ENCODE measurements around the gene DCAF5.

The DCAF5 gene

DNA sequence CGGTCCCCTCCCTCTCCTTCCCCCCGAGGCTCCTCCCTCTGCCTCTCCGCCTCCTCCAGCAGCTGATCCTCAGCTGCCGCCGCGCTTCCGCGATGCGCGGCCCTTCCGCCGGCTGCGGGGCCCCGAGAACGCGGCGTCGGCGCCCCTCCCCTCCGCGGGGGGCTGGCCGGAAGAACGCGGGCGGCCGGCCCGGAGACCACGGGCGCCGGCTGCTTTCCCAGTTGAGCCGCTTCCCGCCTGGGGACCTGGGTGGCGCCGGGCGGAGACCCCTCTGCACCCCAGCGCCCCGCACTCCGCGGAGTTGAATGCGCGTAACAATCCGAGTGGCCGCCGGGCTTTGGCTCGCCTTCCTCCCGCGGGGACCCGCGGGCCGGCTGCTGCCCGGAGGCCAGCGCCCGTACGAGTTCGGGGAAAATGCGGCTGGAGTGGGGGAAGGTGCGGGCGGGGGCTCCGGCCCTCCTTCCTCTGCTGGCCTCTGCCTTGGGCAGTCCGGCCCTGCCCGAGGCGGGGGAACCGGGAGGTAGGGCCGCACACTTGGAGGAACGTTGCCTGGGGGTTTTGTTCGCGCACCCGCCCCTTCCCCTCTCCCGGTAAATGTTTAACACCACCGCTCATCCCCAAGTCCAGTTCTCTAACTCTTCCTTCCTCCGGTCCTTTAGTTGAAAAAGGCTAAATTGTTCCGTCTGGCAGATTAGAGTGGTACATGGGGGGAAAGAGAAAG, 393 bp upstream of the DCAF5 start:
- TF ChIP-seq GATA2 (IDR thresholded peaks at IDR 0.05; ENCODE audit: low read depth, low read length) (0 out of 2 replicates have a peak, but pooled peaks have one; percentile 15), GATA3 (IDR thresholded peaks at IDR 0.05; ENCODE audit: low read depth, low read length) (no peak)

DNA sequence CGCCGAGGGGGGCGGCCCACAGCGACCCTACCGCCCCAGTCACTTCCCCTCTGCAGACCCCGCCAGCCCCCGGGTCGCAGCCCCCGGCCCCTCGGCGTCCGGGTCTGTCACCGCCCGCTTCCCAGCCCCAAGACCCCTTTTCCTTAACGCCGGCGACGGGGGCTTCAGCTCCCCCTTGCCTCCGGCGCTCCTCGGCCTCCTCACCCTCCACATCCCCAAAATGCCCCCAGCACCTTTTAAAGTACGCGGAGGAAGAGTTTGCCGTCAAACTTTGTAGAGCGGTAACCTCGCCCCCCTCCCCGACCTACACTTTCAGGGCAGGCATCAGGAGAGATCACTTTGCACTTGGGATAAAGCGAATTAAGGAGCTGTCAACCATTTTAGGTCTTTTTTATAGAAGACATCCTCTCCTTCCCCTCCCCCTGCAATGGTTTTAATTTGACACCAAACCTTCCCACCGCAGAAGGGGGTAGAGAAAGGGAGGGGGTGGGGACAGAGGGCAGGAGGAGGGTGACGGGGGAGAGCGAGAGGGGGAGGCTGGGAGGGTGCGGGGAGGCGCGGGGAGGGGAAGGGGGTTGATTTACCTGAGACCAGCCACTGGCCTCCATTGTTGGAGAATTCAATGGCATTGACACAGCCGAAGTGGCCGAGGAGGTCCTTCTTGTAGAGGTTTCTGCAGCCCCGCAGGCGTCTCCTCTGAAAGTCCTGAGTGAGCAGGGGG, 578 bp downstream of the DCAF5 start:
- TF ChIP-seq GATA3 (IDR thresholded peaks at IDR 0.05; ENCODE audit: low read depth, low read length) = no peak
- TF ChIP-seq GATA2 (IDR thresholded peaks at IDR 0.05; ENCODE audit: low read depth, low read length) = no peak

DNA sequence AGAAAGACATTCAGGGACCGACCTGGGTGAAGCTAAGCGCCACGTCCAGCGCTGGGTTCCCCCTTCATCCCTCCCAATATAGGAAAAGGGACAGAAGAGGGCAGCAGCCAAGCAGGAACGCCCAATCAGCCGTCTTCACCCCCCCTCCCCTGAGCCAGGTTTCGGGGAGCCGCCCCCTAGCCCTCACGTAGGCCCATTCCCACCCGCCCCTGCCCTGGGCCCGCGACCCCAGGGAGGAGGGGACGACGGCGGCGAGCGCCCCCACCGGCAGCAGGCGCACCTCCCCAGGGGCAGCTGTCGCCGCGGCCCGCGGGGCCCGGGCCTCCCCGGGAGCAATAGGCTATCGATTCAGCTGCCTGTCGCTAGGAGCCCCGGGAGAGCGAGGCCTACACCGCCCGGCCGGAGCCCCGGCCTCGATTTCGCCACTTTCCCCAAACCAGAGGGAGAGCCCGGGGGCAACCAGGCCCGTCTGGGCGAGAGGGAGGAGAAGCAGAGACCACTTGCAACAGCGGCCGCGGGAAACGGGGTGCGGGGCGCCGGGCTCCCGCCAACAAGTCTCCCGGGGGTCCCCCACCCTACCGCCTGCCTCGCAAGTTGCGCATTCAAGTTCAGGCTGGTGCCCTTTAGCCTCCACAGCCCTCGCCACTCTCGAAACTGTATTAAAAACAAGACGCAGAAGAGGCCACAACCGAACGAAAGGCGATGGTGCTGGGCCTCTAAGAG, 1.3 kb downstream of the DCAF5 start:
- no peak for TF ChIP-seq GATA3 (IDR thresholded peaks at IDR 0.05; ENCODE audit: low read depth, low read length)
- TF ChIP-seq GATA2 (IDR thresholded peaks at IDR 0.05; ENCODE audit: low read depth, low read length) = no peak

DNA sequence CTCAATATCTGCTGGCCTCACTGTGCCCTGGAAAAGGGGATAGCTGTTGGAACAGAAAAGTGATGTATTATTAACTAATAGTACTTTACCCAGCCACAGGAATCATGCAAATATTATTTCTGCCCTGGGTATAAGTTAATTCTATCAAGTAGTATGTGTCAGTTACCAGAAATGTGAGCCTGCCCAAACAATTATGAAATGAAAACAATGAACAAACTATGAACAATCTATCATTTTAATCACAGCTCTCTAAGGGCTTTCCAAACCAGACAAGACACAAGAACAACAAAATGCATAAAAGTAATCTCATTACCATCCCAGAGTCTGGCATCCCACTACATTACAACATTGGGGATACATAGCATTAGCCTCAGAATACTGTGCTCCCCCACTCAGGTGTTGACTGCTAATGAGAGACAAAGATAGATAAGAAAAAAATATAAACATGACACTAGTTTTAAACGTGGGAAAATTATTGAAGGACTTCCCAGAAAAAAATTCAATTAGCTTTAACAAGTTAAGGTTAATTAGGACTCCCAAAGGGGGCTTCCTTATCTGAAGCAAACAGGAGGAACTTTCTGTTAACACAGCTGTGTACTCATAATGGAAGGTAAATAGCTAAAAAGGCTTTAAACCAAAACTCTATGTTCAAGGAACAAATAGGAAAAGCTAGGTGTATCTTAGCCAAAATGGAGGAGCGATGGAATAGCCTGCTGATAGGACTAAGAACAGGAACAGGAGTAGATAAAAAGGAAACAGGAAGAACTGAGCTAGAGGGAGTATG, 3.3 kb downstream of the DCAF5 start:
- no peak for TF ChIP-seq GATA2 (IDR thresholded peaks at IDR 0.05; ENCODE audit: low read depth, low read length)
- TF ChIP-seq GATA3 (IDR thresholded peaks at IDR 0.05; ENCODE audit: low read depth, low read length) = no peak

DNA sequence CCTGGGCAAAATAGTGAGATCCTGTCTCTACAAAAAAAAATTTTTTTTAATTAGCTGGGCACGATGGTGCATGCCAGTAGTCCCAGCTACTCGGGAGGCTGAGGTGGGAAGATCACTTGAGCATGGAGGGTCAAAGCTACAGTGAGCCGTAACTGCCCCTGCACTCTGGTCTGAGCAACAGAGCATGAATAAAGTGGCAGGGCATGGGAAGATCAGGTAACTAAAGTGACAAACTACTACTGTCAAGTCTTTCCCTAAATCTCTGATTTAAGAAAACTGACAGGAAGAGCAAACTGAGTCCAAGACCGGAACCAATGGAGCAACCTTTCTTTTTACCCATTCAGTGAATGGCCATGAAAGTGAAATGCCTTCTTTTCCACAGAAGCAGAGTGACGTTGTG, 10.8 kb downstream of the DCAF5 start:
- no peak for TF ChIP-seq GATA2 (IDR thresholded peaks at IDR 0.05; ENCODE audit: low read depth, low read length)
- no peak for TF ChIP-seq GATA3 (IDR thresholded peaks at IDR 0.05; ENCODE audit: low read depth, low read length)

DNA sequence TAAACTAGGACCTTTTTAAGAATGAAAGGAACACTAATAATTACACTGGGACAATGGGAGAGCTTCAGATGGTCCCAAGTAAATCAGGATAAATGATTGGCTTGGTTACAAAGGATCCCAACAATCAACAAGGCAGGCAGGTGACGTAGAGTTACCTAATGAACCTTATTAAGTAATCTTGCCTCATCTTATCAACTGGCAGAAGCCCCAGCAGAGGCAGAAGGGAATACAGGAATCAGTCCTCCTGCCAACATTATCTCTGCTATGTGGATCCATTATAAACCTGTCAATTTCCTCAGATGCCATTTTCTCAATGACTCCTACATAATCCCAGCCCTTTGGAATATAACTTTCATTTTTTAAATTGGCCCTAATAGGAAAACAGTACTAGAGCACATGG, 11.4 kb downstream of the DCAF5 start:
- no peak for TF ChIP-seq GATA2 (IDR thresholded peaks at IDR 0.05; ENCODE audit: low read depth, low read length)
- no peak for TF ChIP-seq GATA3 (IDR thresholded peaks at IDR 0.05; ENCODE audit: low read depth, low read length)

DNA sequence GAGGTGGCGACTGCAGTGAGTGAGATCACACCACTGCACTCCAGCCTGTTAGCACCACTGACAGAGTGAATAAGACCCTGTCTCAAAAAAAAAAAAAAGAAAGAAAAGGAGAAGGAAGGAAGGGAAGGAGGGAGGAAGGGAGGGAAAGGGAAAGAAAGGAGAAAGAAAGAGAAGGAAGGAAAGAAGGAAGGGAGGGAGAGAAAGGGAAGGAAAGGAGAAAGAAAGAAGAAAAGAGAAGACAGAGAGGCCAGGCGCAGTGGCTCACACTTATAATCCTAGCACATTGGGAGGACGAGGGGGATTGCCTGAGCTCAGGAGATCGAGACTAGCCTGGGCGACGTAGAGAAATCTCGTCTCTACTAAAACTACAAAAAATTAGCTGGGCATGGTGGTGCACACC, 13.2 kb downstream of the DCAF5 start:
- TF ChIP-seq GATA2 (IDR thresholded peaks at IDR 0.05; ENCODE audit: low read depth, low read length) (no peak), GATA3 (IDR thresholded peaks at IDR 0.05; ENCODE audit: low read depth, low read length) (no peak)

DNA sequence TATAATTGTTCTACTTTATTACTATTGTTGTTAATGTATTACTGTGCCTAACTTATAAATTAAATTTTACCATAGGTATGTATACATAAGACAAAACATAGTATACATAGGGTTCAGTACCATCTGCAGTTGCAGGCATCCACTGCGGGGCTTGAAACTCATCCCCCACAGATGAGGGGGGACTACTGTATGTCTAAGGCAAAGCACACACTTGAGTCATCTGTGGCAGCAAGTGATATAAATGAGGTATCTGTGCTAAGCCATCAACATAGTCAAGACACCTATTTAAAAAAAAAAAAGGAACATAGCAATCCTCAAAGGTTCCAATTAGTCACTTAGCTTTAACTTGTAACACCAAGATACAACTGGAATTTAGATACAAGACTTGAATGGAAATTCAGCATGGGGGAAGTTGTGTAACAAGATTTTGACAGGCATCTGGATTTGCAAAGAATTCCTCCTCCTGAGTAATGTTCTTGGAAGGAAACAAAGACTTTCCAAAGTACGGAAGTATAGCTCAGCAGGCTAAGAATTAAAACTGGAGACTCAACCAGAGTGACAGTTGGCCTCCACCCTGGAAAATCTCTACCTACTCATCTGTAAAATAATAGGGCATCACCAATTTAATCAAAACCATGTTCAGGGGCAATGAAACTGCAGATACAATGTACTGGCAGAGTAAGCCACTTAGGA, 14.9 kb downstream of the DCAF5 start:
- TF ChIP-seq GATA2 (IDR thresholded peaks at IDR 0.05; ENCODE audit: low read depth, low read length) = no peak
- no peak for TF ChIP-seq GATA3 (IDR thresholded peaks at IDR 0.05; ENCODE audit: low read depth, low read length)

DNA sequence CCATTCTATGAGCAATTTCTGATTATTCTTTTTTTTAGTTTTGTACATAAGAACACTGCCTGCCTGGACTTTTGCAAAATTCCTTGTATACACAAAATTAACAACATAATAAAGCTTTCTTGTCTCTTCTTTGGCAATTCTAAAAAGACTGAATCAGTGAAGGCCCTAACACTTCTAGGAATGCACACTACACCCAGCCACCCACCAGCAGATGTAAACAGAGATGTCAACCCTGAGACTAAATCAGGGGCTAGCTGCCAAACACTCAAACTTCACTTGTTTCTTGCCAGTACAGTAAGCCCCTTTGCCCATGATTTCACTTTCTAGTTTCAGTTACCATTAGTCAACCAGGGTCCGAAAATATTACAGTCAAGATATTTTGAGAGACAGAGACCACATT, 15.5 kb downstream of the DCAF5 start:
- no peak for TF ChIP-seq GATA3 (IDR thresholded peaks at IDR 0.05; ENCODE audit: low read depth, low read length)
- no peak for TF ChIP-seq GATA2 (IDR thresholded peaks at IDR 0.05; ENCODE audit: low read depth, low read length)

DNA sequence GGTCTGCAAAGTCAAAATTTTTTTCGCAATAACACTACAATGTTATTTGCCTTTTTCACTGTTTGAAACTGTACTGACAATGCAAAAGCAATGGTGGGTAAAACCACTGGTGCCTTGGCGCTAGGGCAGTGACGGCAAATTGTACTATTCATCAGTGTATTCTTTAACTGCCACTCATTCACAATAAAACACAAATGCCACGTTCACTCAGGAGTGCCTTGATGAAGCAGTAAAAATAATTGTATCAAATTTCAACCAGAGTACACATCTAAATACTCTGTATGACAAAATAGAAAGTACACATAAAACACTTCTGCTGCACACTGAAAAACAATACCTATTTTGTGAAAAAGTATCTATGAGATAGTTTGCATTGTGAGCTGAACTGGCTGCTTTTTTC, 17.8 kb downstream of the DCAF5 start:
- TF ChIP-seq GATA2 (IDR thresholded peaks at IDR 0.05; ENCODE audit: low read depth, low read length) (no peak), GATA3 (IDR thresholded peaks at IDR 0.05; ENCODE audit: low read depth, low read length) (no peak)

DNA sequence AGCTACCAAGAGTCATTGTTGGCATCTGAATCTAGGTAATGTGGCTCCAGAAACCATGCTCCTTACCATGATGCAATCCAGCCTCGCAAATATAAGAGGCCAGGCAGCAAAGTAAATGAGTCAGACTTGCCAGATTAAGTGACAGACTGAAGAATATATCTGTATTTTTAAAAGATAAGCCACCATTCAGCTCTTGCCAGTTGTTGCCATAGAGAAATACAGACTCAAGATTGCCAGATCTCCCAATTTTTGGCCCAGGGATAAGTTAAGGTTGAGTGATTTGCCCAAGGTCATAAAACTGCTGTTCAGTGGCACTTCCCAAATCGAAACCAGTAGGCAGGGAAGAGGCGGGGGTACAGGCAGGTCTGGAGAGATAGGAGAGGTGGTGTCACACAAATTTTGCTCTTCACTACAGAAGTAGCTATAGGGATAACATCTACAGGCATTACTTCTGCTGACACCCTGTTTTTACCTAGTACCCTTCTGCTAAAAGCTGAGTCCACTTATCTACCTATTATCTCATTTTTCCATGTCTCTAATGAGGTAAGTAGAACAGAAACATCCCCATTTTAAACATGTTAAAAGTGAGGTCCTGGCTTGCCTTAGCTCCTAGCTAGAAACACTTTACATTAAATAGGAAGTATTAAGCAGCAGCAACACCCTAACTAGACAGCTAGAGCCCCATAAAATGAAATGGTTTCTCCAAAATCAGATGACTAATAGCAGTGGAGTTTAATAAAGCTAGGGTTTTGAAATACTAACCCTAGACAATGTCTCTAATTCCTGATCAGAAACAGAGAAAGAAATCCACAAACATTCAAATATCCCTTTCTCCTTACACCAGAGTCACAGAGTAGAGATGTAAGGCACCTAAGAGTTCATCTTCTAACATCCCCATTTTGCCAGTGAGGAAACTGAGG, 19.5 kb downstream of the DCAF5 start:
- peak; percentile 56 for TF ChIP-seq GATA2 (IDR thresholded peaks at IDR 0.05; ENCODE audit: low read depth, low read length)
- TF ChIP-seq GATA3 (IDR thresholded peaks at IDR 0.05; ENCODE audit: low read depth, low read length) = no peak

DNA sequence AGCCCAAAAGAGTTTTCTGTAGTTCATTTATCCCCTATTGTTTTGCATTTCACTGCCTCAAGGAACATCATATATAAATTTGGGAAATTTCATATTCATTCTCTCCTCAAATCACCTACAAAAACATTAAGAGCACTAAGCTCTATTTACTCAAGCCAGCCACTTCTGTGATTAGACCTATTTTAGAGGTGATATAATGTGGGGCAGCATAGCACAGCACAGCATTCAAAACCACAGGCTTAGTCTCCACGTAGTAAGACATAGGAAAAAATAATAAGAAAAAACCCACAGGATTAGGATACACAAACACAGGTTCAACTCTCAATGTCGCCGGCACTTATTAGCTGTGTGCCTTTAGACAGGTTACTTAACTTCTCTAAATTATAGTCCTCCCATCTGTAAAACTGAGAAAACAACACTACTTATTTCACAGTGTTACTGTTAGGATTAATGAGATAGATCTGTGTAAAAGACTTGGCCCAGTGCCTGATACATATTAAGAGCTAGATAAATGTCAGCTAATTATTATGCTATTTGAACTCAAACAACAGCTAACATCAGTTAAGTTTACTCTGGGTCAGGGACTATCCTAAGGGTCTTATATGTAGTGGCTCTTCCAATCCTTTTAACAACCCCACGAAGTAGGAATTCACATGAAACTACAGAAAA, 20.3 kb downstream of the DCAF5 start:
- TF ChIP-seq GATA3 (IDR thresholded peaks at IDR 0.05; ENCODE audit: low read depth, low read length) (no peak), GATA2 (IDR thresholded peaks at IDR 0.05; ENCODE audit: low read depth, low read length) (no peak)
